Astrocyte (in vitro differentiated cells and primary cell): ENCODE data around the gene ZNF512B. TPM values are rescaled to one million over a fixed set of nuclear protein-coding genes. Genes with fewer than 3 reads are reported as not detected.
A peak's percentile ranks its signal among the peaks of the same experiment; 100 is the strongest.

Experiments
- DNase-seq: peaks from one replicate; pipeline ENCODE4 v3.0.0-alpha.2; 2010; ENCODE audit warnings: low read depth
- FAIRE-seq: peaks from 2 replicates; lab custom pipeline; 2011; peaks lifted over from hg19 to GRCh38; lab: Jason Lieb, UNC
- H2AFZ ChIP-seq: 2 replicates; pipeline ENCODE4 v1.6.0; 2012; ENCODE audit warnings: low read depth, low read length, inconsistent platforms
- H3K27ac ChIP-seq: 2 replicates; pipeline ENCODE4 v1.5.1; 2011; ENCODE audit warnings: low read depth, low read length, inconsistent platforms
- H3K27me3 ChIP-seq: 2 replicates; pipeline ENCODE4 v1.6.0; 2011; ENCODE audit warnings: low read length, inconsistent platforms; ENCODE audit not compliant: insufficient read depth
- H3K36me3 ChIP-seq: 2 replicates; pipeline ENCODE4 v1.5.1; 2011; ENCODE audit warnings: low read length, inconsistent platforms; ENCODE audit not compliant: insufficient read depth
- H3K4me1 ChIP-seq: 2 replicates; pipeline ENCODE4 v1.5.1; 2011; ENCODE audit warnings: low read length, inconsistent platforms; ENCODE audit not compliant: insufficient read depth
- H3K4me2 ChIP-seq: 2 replicates; pipeline ENCODE4 v1.6.0; 2012; ENCODE audit warnings: low read length, inconsistent platforms
- H3K4me3 ChIP-seq: 2 replicates; pipeline ENCODE4 v1.5.1; 2011; ENCODE audit warnings: low read depth, mild to moderate bottlenecking, low read length, inconsistent platforms; ENCODE audit not compliant: insufficient read depth
- H3K79me2 ChIP-seq: 2 replicates; pipeline ENCODE4 v1.6.0; 2012; ENCODE audit warnings: mild to moderate bottlenecking, low read length, inconsistent platforms; ENCODE audit not compliant: insufficient read depth
- H3K9ac ChIP-seq: 2 replicates; pipeline ENCODE4 v1.6.0; 2012; ENCODE audit warnings: mild to moderate bottlenecking, low read length, inconsistent platforms
- H3K9me3 ChIP-seq: 2 replicates; pipeline ENCODE4 v1.5.1; 2012; ENCODE audit warnings: low read depth, mild to moderate bottlenecking, low read length, inconsistent platforms; ENCODE audit not compliant: insufficient read depth
- H4K20me1 ChIP-seq: 2 replicates; pipeline ENCODE4 v1.6.0; 2012; ENCODE audit warnings: low read length, inconsistent platforms; ENCODE audit not compliant: insufficient read depth
- H3K27ac Mint-ChIP-seq: one replicate; pipeline ENCODE4 v1.8.0; 2021; ENCODE audit warnings: mild to moderate bottlenecking, mixed read lengths; ENCODE audit not compliant: unreplicated experiment
- H3K27me3 Mint-ChIP-seq: one replicate; pipeline ENCODE4 v1.8.0; 2021; ENCODE audit warnings: low read depth, mixed read lengths; ENCODE audit not compliant: unreplicated experiment
- H3K36me3 Mint-ChIP-seq: one replicate; pipeline ENCODE4 v1.8.0; 2021; ENCODE audit warnings: low read depth, mixed read lengths; ENCODE audit not compliant: unreplicated experiment
- H3K4me1 Mint-ChIP-seq: one replicate; pipeline ENCODE4 v1.8.0; 2021; ENCODE audit warnings: low read depth, mixed read lengths; ENCODE audit not compliant: unreplicated experiment
- H3K4me3 Mint-ChIP-seq: one replicate; pipeline ENCODE4 v1.8.0; 2021; ENCODE audit warnings: mild to moderate bottlenecking, moderate library complexity, mixed read lengths; ENCODE audit not compliant: unreplicated experiment
- H3K9me3 Mint-ChIP-seq: one replicate; pipeline ENCODE4 v1.8.0; 2021; ENCODE audit warnings: mild to moderate bottlenecking, mixed read lengths; ENCODE audit not compliant: unreplicated experiment
- EZH2 ChIP-seq: IDR thresholded peaks from 2 replicates; pipeline ENCODE4 v1.6.1; 2012; ENCODE audit warnings: mild to moderate bottlenecking, low read length, inconsistent platforms; ENCODE audit not compliant: insufficient read depth
- total RNA-seq: library from RNA; stranded (reverse); gene quantifications from 2 replicates; pipeline ENCODE4 v1.2.1, GENCODE V29; 2021
- TF ChIP-seq, protein P1 (sequence below): IDR thresholded peaks from 2 replicates; pipeline ENCODE4 v1.5.1; 2011; ENCODE audit warnings: low read depth, mild to moderate bottlenecking, inconsistent platforms, low read length, moderate library complexity; ENCODE audit not compliant: insufficient read depth

ZNF512B gene
- total RNA-seq, 1 donor from 2014 or later = 27.7 TPM

DNA sequence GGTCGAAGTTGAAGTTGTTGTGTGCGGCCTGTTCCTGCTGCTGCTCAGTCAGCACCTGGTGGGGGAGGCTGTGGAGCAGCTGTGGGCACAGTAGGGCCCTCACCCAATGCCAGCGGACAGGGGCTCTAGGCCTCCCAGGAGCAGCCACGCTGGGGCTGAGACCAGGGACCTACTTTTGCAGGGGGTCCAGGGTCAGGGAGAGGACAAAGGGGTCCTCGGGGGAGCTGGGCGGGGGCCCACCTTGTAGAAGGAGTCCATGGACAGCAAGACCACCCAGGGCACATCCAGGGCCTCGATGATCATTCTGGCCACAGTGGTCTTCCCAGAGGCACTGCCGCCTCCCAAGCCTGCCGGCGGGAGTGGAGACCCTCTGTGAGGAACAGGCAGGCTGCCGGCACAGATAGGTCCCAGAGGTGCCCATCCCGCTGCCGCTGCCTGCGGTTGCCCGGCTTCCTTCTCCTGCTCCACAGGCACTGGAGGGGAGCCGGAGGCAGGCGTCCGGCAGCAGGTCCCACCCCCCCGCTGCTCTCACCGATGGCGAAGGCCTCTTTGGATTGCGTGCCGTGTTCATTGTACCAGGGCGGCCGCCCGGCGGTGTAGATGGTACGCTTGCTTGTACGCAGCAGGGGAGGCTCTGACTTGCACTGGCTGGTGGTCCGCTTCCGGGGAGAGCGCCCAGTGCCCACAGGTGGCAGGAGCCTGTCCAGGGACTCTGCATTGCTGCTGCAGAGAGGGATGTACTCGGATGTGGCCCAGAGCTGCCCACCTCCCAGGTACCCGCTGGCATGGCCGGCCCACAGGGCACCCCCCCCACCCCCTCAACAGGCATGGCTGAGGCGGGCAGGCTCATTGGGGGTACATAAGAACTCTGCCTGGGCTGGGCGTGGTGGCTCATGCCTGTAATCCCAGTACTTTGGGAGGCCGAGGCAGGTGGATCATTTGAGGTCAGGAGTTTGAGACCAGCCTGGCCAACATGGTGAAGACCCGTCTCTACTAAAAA, 23.5 kb downstream of the ZNF512B start:
- Mint-ChIP-seq H3K27ac (no peak overlapping the region), H3K4me1 (no peaks in the 10 kb centered on the region), H3K9me3 (no peaks in the 10 kb centered on the region), H3K27me3 (no peaks in the 10 kb centered on the region), H3K4me3 (no peak overlapping the region), H3K36me3 (peaks cover 4% of the 10 kb centered on the region)
- no peak for DNase-seq
- Histone ChIP-seq H3K9ac (no peak overlapping the region), H3K4me2 (no peak overlapping the region), H3K27ac (no peak overlapping the region), H3K27me3 (no peaks in the 10 kb centered on the region), H3K4me1 (peaks cover 18% of the 10 kb centered on the region), H3K4me3 (no peak overlapping the region), H2AFZ (no peak overlapping the region), H3K36me3 (peaks cover 3% of the 10 kb centered on the region), H4K20me1 (peaks cover 93% of the 10 kb centered on the region), H3K79me2 (peaks cover 57% of the 10 kb centered on the region), H3K9me3 (no peaks in the 10 kb centered on the region)
- no peak for FAIRE-seq
- TF ChIP-seq, protein P1, sequence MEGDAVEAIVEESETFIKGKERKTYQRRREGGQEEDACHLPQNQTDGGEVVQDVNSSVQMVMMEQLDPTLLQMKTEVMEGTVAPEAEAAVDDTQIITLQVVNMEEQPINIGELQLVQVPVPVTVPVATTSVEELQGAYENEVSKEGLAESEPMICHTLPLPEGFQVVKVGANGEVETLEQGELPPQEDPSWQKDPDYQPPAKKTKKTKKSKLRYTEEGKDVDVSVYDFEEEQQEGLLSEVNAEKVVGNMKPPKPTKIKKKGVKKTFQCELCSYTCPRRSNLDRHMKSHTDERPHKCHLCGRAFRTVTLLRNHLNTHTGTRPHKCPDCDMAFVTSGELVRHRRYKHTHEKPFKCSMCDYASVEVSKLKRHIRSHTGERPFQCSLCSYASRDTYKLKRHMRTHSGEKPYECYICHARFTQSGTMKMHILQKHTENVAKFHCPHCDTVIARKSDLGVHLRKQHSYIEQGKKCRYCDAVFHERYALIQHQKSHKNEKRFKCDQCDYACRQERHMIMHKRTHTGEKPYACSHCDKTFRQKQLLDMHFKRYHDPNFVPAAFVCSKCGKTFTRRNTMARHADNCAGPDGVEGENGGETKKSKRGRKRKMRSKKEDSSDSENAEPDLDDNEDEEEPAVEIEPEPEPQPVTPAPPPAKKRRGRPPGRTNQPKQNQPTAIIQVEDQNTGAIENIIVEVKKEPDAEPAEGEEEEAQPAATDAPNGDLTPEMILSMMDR = no peak
- TF ChIP-seq EZH2 = no peak

DNA sequence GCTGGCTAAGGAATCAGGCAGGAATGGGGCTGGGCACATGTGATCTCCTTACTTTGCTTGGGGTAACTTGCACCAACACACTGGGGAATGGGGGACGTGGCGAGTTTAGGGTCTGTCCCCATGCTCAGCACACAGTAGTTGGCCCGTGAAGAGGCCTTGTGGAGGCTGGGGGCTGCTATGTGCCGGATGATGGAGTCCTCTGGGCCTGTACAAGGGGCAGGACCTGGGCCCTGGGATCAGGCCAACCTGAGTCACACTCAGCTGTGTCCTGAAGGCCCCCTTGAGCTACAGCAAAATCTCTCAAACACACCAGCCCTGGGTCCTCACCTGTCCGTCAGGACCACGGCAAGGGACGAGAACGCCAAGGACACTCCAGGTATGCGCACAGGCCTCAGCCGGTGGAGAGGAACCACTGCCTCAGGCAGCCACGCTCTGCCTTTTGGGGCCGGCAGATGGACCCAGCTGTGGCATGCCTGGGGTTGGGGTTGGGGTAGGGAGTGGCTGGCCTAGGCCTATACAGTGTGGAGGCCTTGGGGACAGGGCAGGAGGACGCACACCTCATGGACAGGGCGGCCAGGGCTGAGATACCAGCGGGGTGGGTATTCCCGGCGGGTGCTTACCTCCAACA, 24.6 kb downstream of the ZNF512B start:
- no peak for DNase-seq
- Mint-ChIP-seq H3K36me3 (peaks cover 4% of the 10 kb centered on the region), H3K27ac (peak overlapping the region; percentile 47), H3K9me3 (no peaks in the 10 kb centered on the region), H3K4me3 (no peak overlapping the region), H3K27me3 (no peaks in the 10 kb centered on the region), H3K4me1 (no peaks in the 10 kb centered on the region)
- H3K4me3 ChIP-seq = no peak overlapping the region
- peaks cover 49% of the 10 kb centered on the region for H3K79me2 ChIP-seq
- no peak for TF ChIP-seq EZH2
- TF ChIP-seq, protein P1 = no peak
- no peak for FAIRE-seq
- no peaks in the 10 kb centered on the region for H3K27me3 ChIP-seq
- H3K4me1 ChIP-seq = peaks cover 16% of the 10 kb centered on the region
- H3K9me3 ChIP-seq = no peaks in the 10 kb centered on the region
- peaks cover 3% of the 10 kb centered on the region for H3K36me3 ChIP-seq
- H2AFZ ChIP-seq = no peak overlapping the region
- H3K9ac ChIP-seq = no peak overlapping the region
- peaks cover 90% of the 10 kb centered on the region for H4K20me1 ChIP-seq
- H3K27ac ChIP-seq = no peak overlapping the region
- H3K4me2 ChIP-seq = no peak overlapping the region
